22Rv1 (cell line): ENCODE results near the gene FHOD3.
A peak's percentile ranks its signal among the peaks of the same experiment; 100 is the strongest.

Experiments
- H3K27ac ChIP-seq: fragments of 450-650 bp; 2 replicates; pipeline ENCODE4 v1.5.1; 2017
- ZFX ChIP-seq: fragments of 450-650 bp; IDR thresholded peaks from 2 replicates; pipeline ENCODE4 v1.6.1; 2017; ENCODE audit warnings: antibody characterized with exemption, borderline replicate concordance
- TF ChIP-seq, protein P1 (sequence below): fragments of 450-650 bp; IDR thresholded peaks from 2 replicates; pipeline ENCODE4 v1.5.1; 2017; ENCODE audit warnings: mild to moderate bottlenecking

FHOD3 gene

DNA sequence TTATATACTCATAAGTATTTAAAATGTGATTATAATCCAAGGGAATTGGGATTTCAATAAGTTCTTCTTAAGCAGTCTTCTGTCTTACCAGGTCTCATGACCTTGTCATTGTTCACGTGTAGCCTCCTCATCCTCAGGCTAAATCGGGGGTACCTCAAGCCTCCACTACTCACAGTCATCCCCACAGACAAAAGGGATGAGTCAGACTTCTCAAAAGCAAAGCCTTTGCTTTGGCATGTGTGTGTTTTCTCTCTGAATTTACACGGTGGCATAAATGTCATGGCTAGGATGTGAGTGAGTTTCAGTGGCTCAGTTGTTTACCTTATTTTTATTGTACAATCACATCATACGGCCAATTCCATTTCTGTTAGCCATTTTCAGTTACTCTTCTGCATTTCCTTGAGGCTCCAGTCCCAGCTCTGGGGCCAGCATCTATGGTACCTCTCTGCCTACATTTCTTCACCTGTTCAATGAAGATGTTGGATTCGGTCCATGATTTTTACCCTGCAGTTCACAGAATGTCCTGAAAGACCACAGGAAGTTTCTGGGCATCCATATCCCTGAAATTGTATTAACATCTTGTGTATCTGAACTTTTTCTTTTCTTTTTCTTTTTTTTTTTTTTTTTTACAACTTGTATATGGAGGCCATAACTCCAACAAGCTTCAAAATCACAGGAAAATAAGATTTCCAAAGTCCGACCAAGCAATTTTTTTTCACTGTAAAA lies 195.3 kb downstream of the FHOD3 start:
- TF ChIP-seq, protein P1, sequence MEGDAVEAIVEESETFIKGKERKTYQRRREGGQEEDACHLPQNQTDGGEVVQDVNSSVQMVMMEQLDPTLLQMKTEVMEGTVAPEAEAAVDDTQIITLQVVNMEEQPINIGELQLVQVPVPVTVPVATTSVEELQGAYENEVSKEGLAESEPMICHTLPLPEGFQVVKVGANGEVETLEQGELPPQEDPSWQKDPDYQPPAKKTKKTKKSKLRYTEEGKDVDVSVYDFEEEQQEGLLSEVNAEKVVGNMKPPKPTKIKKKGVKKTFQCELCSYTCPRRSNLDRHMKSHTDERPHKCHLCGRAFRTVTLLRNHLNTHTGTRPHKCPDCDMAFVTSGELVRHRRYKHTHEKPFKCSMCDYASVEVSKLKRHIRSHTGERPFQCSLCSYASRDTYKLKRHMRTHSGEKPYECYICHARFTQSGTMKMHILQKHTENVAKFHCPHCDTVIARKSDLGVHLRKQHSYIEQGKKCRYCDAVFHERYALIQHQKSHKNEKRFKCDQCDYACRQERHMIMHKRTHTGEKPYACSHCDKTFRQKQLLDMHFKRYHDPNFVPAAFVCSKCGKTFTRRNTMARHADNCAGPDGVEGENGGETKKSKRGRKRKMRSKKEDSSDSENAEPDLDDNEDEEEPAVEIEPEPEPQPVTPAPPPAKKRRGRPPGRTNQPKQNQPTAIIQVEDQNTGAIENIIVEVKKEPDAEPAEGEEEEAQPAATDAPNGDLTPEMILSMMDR: no peak
- TF ChIP-seq ZFX: no peak
- peak overlapping the region; percentile 40 for H3K27ac ChIP-seq

DNA sequence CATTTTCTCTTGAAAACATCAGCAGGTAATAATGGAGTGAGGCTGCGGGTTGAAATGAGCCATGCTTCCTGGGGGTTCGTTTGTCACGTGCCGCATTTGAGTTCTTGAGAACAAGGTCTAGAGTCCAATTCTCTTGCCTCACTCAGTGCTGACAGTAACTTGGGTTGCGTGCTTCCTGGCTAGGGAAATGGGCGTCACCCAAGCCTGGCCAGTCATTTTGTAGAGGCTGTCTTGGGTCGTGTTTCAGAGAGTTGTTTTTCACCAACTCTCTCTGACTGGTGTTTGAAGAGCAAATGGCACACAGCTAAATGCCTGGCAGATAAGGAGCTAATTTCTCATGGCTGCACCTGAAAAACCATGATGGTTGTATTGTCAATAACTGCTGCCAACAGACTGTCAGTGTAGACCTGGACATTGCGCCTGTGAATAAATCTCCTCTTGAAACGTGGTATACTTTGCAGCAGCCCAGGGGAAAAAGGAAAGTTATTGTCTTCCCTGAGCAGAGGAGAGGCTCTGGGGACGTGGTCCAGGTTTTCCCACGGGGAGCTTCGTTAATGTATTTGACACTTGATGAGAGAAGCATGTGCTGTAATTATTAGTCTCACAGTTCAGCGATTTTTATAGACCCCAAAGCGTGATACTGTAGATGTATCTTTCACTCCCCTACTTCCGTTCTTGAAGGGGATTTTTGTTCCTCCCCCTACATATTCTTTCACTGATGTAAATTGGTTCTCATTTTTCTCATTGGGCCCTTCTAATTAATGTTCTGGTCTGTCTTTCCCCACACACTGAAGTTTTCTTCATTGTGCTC lies 196.0 kb downstream of the FHOD3 start:
- H3K27ac ChIP-seq: peak overlapping the region; percentile 40
- TF ChIP-seq ZFX: no peak
- TF ChIP-seq, protein P1: no peak

DNA sequence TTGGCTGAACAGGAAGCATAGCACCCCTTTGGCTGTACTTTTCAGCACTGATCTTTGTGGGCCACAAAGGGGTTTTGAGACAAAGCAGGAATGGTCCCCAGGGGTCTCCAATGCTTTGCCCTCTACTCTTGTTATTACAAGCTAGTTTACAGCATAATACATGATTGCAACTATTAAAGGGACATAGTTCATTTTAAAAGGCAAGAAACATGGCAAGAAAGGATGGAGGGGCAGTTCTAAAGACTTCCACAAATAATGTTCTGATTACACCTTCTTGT lies 196.6 kb downstream of the FHOD3 start:
- no peak overlapping the region for H3K27ac ChIP-seq
- TF ChIP-seq, protein P1: no peak
- no peak for TF ChIP-seq ZFX

DNA sequence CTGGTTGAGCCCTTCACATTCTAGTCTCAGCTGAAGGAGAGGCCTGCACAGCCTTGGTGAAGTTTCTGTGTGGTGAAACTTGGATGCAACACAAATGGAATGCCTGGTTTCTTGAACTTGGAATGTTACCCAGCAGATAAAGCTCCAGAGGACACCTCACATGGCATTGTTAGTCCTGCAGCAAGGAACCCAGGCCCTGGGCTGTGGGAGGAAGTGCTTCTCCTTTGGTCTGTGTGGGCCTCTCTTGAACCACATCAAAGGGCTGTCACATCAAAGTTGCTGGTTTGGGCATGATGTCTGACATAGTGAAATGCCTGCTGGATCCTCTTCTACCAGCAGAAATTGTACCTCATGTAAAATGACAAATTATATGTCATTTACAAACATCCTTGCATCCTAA lies 198.5 kb downstream of the FHOD3 start:
- TF ChIP-seq, protein P1: no peak
- no peak for TF ChIP-seq ZFX
- no peak overlapping the region for H3K27ac ChIP-seq

DNA sequence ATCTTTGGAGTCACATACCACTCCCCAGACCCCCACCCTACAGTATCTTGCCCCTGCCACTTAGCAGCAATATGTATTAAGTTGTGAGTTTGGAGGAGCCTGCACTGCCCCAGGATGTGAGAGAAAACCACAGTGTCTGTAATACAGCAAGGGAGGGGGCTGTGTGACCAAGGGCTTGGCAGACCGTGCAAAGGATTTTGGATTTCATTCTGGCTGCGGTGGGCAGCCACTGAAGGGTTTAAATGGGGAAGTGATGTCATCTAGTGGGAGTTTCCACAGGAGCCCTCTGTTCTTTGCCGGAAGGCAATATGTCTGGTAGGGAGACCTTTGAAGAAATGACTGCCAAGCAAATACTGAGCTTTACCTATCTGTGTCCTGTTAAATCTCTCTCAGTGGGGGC lies 202.4 kb downstream of the FHOD3 start:
- no peak for TF ChIP-seq ZFX
- TF ChIP-seq, protein P1: no peak

DNA sequence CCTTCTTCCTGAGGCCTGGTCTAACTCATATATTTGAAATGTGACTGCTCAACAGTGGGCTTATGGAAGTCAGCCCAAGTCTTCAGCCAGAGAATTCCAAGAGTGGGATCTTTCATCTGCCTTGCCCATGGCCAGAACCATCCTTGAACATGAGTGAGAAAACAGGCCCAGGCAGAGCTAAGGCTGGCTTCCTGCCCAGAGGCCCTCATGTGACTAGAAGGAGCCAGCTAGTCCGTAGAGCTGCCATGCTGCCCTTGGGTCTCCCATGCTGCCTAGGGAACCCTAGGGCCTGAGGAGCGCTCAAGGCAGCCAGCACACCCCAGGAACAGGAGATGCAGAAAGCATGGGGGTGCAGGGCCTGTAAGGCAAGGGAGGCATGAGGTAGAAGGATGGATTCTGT lies 203.6 kb downstream of the FHOD3 start:
- no peak for TF ChIP-seq ZFX
- TF ChIP-seq, protein P1: no peak
- H3K27ac ChIP-seq: no peak overlapping the region

More for the DNA sequence above, 202.4 kb downstream of the FHOD3 start:
- H3K27ac ChIP-seq: no peak overlapping the region

DNA sequence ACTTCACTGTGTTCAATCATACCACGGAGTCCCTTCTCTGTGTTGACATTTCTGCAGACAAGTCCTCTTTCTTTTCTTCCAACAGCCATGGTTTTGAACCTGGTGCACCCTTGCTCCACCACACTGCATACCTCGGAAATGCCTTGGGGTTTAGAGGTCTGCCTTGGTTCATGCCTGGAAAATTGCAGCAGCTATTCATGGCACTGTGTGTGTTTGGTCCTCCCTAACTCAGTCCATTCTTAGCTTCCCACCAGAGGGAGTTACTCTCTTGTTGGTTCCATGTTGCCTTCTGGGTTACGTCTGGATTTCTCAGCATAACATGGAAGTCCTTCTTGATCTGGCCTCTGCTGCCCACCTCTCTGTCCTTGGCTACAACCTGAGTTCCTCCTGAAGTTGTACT lies 206.0 kb downstream of the FHOD3 start:
- no peak overlapping the region for H3K27ac ChIP-seq
- no peak for TF ChIP-seq ZFX
- TF ChIP-seq, protein P1: no peak
